H1 (cell line): Measurements from ENCODE around the gene GPC6. TPM values are rescaled to one million over a fixed set of nuclear protein-coding genes. Genes with fewer than 3 reads are reported as not detected.

Experiments used
- CTCF ChIA-PET: fragments of 300-600 bp; sonication (Branson Sonifier 250); formaldehyde crosslinking; loops from one replicate; lab custom pipeline; 2021; ENCODE audit not compliant: partially characterized antibody; lab: Charles Lee
- POLR2A ChIA-PET: fragments of 300-600 bp; sonication (Branson Sonifier 250); formaldehyde crosslinking; loops from one replicate; lab custom pipeline; 2021; ENCODE audit warnings: inconsistent platforms; ENCODE audit not compliant: partially characterized antibody; lab: Charles Lee
- DNase-seq, 2 experiments: peaks; one replicate each; pipeline versions ENCODE4 v3.0.0 to v3.0.0-alpha.2; 2010 to 2022; ENCODE audit warnings: low spot score in 2 of 2, low read depth in 1 of 2, mixed read lengths in 1 of 2
- FAIRE-seq: peaks from 2 replicates; lab custom pipeline; 2011; peaks lifted over from hg19 to GRCh38; lab: Jason Lieb, UNC
- H2AFZ ChIP-seq: 2 replicates; pipeline ENCODE4 v1.8.1; 2012; ENCODE audit warnings: low read length, inconsistent platforms
- H2AK5ac ChIP-seq: 2 replicates; pipeline ENCODE4 v1.6.1; 2013; ENCODE audit warnings: low read depth, low read length
- H2BK120ac ChIP-seq: replicated peaks from 2 replicates; pipeline ENCODE3; 2013; ENCODE audit warnings: low read depth, low read length, inconsistent platforms
- H2BK12ac ChIP-seq: 2 replicates; pipeline ENCODE4 v1.6.1; 2013; ENCODE audit warnings: low read depth, low read length
- H2BK15ac ChIP-seq: 2 replicates; pipeline ENCODE4 v1.6.1; 2013; ENCODE audit warnings: low read length
- H2BK20ac ChIP-seq: 2 replicates; pipeline ENCODE4 v1.6.1; 2013; ENCODE audit warnings: low read length
- H2BK5ac ChIP-seq: 2 replicates; pipeline ENCODE4 v1.6.1; 2013; ENCODE audit warnings: low read depth, low read length
- H3K14ac ChIP-seq: 2 replicates; pipeline ENCODE4 v1.6.1; 2013; ENCODE audit warnings: inconsistent platforms; ENCODE audit not compliant: insufficient read length
- H3K18ac ChIP-seq: 2 replicates; pipeline ENCODE4 v1.6.1; 2013; ENCODE audit warnings: low read length; ENCODE audit errors: extremely low read depth
- H3K23ac ChIP-seq: 2 replicates; pipeline ENCODE4 v1.6.1; 2013; ENCODE audit warnings: inconsistent platforms; ENCODE audit not compliant: insufficient read length
- H3K23me2 ChIP-seq: 2 replicates; pipeline ENCODE4 v1.6.1; 2013; ENCODE audit warnings: low read depth, low read length
- H3K27ac ChIP-seq: 2 replicates; pipeline ENCODE4 v1.6.1; 2011; ENCODE audit warnings: low read depth, low read length, inconsistent platforms
- H3K27me3 ChIP-seq, 4 experiments: replicated peaks in 1 of 4; 1 replicate in 1 of 4; 2 replicates in 3 of 4; pipeline versions ENCODE4 v1.6.1 to v1.8.1; 2011 to 2013; ENCODE audit warnings: low read length in 3 of 4, mild to moderate bottlenecking in 3 of 4, inconsistent platforms in 2 of 4, mixed read lengths in 2 of 4, moderate library complexity in 1 of 4; ENCODE audit not compliant: control insufficient read depth in 3 of 4, insufficient read depth in 3 of 4; ENCODE audit errors: extremely low read depth in 1 of 4
- H3K36me3 ChIP-seq, 4 experiments: 2 replicates each; pipeline versions ENCODE4 v1.6.1 to v1.8.1; 2011 to 2013; ENCODE audit warnings: mild to moderate bottlenecking in 4 of 4, low read length in 3 of 4, moderate library complexity in 2 of 4, control low read depth in 1 of 4, inconsistent platforms in 1 of 4; ENCODE audit not compliant: insufficient read depth in 4 of 4, control insufficient read depth in 2 of 4
- H3K4ac ChIP-seq: replicated peaks from 2 replicates; pipeline ENCODE3; 2013; ENCODE audit warnings: low read length, low read depth, mixed read lengths, inconsistent platforms; ENCODE audit not compliant: insufficient read length
- H3K4me1 ChIP-seq, 4 experiments: replicated peaks in 1 of 4; 1 replicate in 1 of 4; 2 replicates in 3 of 4; pipeline versions ENCODE4 v1.6.1 to v1.8.1; 2011 to 2013; ENCODE audit warnings: low read length in 3 of 4, inconsistent platforms in 2 of 4, mixed read lengths in 1 of 4; ENCODE audit not compliant: insufficient read depth in 4 of 4, control insufficient read depth in 3 of 4
- H3K4me2 ChIP-seq, 2 experiments: 2 replicates each; pipeline versions ENCODE4 v1.6.1 to v1.8.1; 2011 to 2013; ENCODE audit warnings: low read depth in 2 of 2, low read length in 2 of 2, control low read depth in 1 of 2, inconsistent platforms in 1 of 2, mild to moderate bottlenecking in 1 of 2; ENCODE audit not compliant: insufficient read depth in 1 of 2
- H3K4me3 ChIP-seq, 4 experiments: fragments of 200-600, 300-600 bp in 1 of 4; sonication (generic), shearing (Covaris generic), sonication (Bioruptor Twin) in 1 of 4; 2 replicates each; pipeline versions ENCODE4 v1.5.1 to v1.8.1; 2011 to 2016; ENCODE audit warnings: low read length in 4 of 4, low read depth in 3 of 4, control low read depth in 2 of 4, inconsistent platforms in 2 of 4, mild to moderate bottlenecking in 2 of 4, mixed read lengths in 1 of 4, moderate library complexity in 1 of 4; ENCODE audit not compliant: insufficient read depth in 2 of 4; ENCODE audit errors: extremely low read depth in 1 of 4
- H3K56ac ChIP-seq: replicated peaks from 2 replicates; pipeline ENCODE3; 2013; ENCODE audit warnings: low read depth, mild to moderate bottlenecking, mixed read lengths, low read length, inconsistent platforms; ENCODE audit not compliant: insufficient read length
- H3K79me1 ChIP-seq: 2 replicates; pipeline ENCODE4 v1.6.1; 2013; ENCODE audit warnings: low read depth, low read length, control low read depth
- H3K79me2 ChIP-seq, 2 experiments: 2 replicates each; pipeline versions ENCODE4 v1.6.1 to v1.8.1; 2012 to 2013; ENCODE audit warnings: low read length in 2 of 2, mild to moderate bottlenecking in 2 of 2, inconsistent platforms in 1 of 2; ENCODE audit not compliant: insufficient read depth in 2 of 2, control insufficient read depth in 1 of 2
- H3K9ac ChIP-seq, 4 experiments: replicated peaks in 1 of 4; 1 replicate in 1 of 4; 2 replicates in 3 of 4; pipeline versions ENCODE4 v1.6.1 to v1.8.1; 2011 to 2013; ENCODE audit warnings: low read depth in 3 of 4, low read length in 3 of 4, control low read depth in 2 of 4, mild to moderate bottlenecking in 2 of 4, moderate library complexity in 2 of 4, inconsistent platforms in 1 of 4; ENCODE audit errors: extremely low read depth in 1 of 4
- H3K9me3 ChIP-seq, 2 experiments: 2 replicates each; pipeline versions ENCODE4 v1.6.1 to v1.8.1; 2012 to 2013; ENCODE audit warnings: mild to moderate bottlenecking in 2 of 2, moderate library complexity in 2 of 2, control low read depth in 1 of 2, inconsistent platforms in 1 of 2, low read depth in 1 of 2, low read length in 1 of 2, mixed read lengths in 1 of 2; ENCODE audit not compliant: insufficient read depth in 2 of 2
- H4K20me1 ChIP-seq, 2 experiments: replicated peaks in 1 of 2; 2 replicates each; pipeline versions ENCODE3 to v1.8.1; 2011 to 2013; ENCODE audit warnings: inconsistent platforms in 2 of 2, low read length in 2 of 2, mild to moderate bottlenecking in 1 of 2; ENCODE audit not compliant: insufficient read depth in 2 of 2, control insufficient read depth in 1 of 2
- H4K5ac ChIP-seq: 2 replicates; pipeline ENCODE4 v1.6.1; 2013; ENCODE audit warnings: low read length, low read depth, mixed read lengths, inconsistent platforms; ENCODE audit not compliant: insufficient read length
- H4K8ac ChIP-seq: 2 replicates; pipeline ENCODE4 v1.8.0; 2013; ENCODE audit warnings: mild to moderate bottlenecking, moderate library complexity, low read length, inconsistent platforms; ENCODE audit not compliant: insufficient read depth; ENCODE audit errors: extremely low read depth
- H4K91ac ChIP-seq: replicated peaks from 2 replicates; pipeline ENCODE3; 2013; ENCODE audit warnings: low read length, mixed read lengths, inconsistent platforms; ENCODE audit not compliant: insufficient read length
- GTF2F1 ChIP-seq: IDR thresholded peaks from 2 replicates; pipeline ENCODE4 v1.6.1; 2012; ENCODE audit warnings: low read depth, low read length, improper control_type of control experiment, borderline replicate concordance
- RBBP5 ChIP-seq: IDR thresholded peaks from 2 replicates; pipeline ENCODE4 v1.7.1; 2012; ENCODE audit warnings: low read depth, mild to moderate bottlenecking, inconsistent platforms, low read length, moderate library complexity, borderline replicate concordance
- RFX5 ChIP-seq: IDR thresholded peaks from 2 replicates; pipeline ENCODE4 v1.6.1; 2011; ENCODE audit warnings: low read depth, low read length, improper control_type of control experiment, borderline replicate concordance
- SAP30 ChIP-seq: fragments of 300-600 bp; sonication (generic); IDR thresholded peaks from 2 replicates; pipeline ENCODE4 v1.7.1; 2012; ENCODE audit warnings: low read length, moderate library complexity, mild to moderate bottlenecking, inconsistent platforms; ENCODE audit not compliant: insufficient read depth, insufficient replicate concordance
- SIX5 ChIP-seq: IDR thresholded peaks from 2 replicates; pipeline ENCODE4 v1.6.1; 2011; ENCODE audit warnings: mild to moderate bottlenecking, low read depth, low read length
- TBP ChIP-seq: IDR thresholded peaks from 2 replicates; pipeline ENCODE4 v1.6.1; 2011; ENCODE audit warnings: low read depth, low read length, improper control_type of control experiment
- polyA plus RNA-seq, 7 experiments: library from polyadenylated mRNA; depleted of rRNA in 3 of 7; stranded (reverse) in 5 of 7; unstranded in 2 of 7; fragments of >200 nt in 5 of 7; fragments of 200-250 nt in 2 of 7; gene quantifications; 1 replicate in 5 of 7; 2 replicates in 1 of 7; 4 replicates in 1 of 7; pipeline versions ENCODE4 v1.2.1 to v1.2.3, GENCODE V29; 2011 to 2013; ENCODE audit warnings: missing spikeins in 2 of 7, mixed read lengths in 2 of 7
- total RNA-seq: library from RNA; stranded (reverse); fragmentation: NEBNext Ultra II Directional; extraction: Animal tissue kit (Norgen Biotek cat#: 25700); gene quantifications from 2 replicates; pipeline ENCODE4 v1.2.1, GENCODE V29; 2021

GPC6 gene
- total and polyA plus RNA-seq, 2 of the 8 experiments (the other 6 are each of a cell fraction or from before 2014, with no cell fraction given) = 5.4 to 12.0 TPM

DNA sequence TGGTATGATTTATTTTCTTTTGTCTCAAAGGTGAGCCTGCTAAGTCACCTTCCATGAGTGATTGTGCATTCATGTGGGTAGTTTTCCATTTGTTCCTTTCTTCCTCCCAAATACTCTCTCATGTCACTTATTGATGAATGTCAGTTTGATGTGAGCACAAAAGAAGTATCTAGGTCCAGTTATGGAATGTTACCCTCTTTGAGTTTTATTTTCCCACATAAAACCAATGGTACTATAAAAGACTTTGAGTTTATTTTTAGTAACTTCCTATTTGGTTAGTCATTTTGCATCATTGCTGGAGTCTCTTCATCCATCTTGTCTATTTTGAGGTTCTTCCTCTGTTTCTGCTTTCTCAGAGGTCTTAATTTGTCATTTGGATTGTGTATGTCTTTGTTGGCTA is 321.3 kb downstream of the GPC6 start:
- H2BK12ac ChIP-seq = no peak overlapping the region
- POLR2A ChIA-PET = no interaction called here
- H2BK5ac ChIP-seq = no peak overlapping the region
- no peak overlapping the region for H2AK5ac ChIP-seq
- H3K4me2 ChIP-seq = no peak overlapping the region
- H4K20me1 ChIP-seq = no peaks in the 10 kb centered on the region
- H3K56ac ChIP-seq = no peak overlapping the region
- H3K36me3 ChIP-seq = no peaks in the 10 kb centered on the region
- TF ChIP-seq SAP30 (no peak), RFX5 (no peak), TBP (no peak), GTF2F1 (no peak), RBBP5 (no peak), SIX5 (no peak)
- CTCF ChIA-PET = interaction anchor here (1.0 kb wide), 1 partner anchor 15 kb away, joined by 3 read pairs; no protein-coding TSS in a partner anchor
- H2AFZ ChIP-seq = no peak overlapping the region
- H3K4me1 ChIP-seq = peaks cover 0 to 8% (median under 1%) of the 10 kb centered on the region in 4 experiments; a peak in 4 of 7 replicates
- no peaks in the 10 kb centered on the region for H3K9me3 ChIP-seq
- no peak overlapping the region for H3K23ac ChIP-seq
- DNase-seq (no peak), FAIRE-seq (no peak)
- H3K9ac ChIP-seq = no peak overlapping the region
- no peak overlapping the region for H3K27ac ChIP-seq
- no peak overlapping the region for H3K4ac ChIP-seq
- H3K79me2 ChIP-seq = no peaks in the 10 kb centered on the region
- H2BK120ac ChIP-seq = no peak overlapping the region
- no peaks in the 10 kb centered on the region for H3K79me1 ChIP-seq
- H3K27me3 ChIP-seq = no peaks in the 10 kb centered on the region
- H3K23me2 ChIP-seq = no peaks in the 10 kb centered on the region
- no peak overlapping the region for H2BK15ac ChIP-seq
- H3K18ac ChIP-seq = no peak overlapping the region
- H4K8ac ChIP-seq = no peak overlapping the region
- H4K5ac ChIP-seq = no peak overlapping the region
- no peak overlapping the region for H2BK20ac ChIP-seq
- no peak overlapping the region for H4K91ac ChIP-seq
- no peak overlapping the region for H3K14ac ChIP-seq
- no peak overlapping the region for H3K4me3 ChIP-seq
